D721Med (cell line): Measurements from ENCODE around the gene OSBPL9.
"Not testable (repeated sequence)": the region's sequence is repeated elsewhere in the genome, so short reads cannot be mapped to it uniquely, and the experiment has no call there.

Experiments
- DNase-seq: peaks from one replicate; pipeline ENCODE4 v3.0.0; 2011; ENCODE audit warnings: low spot score; ENCODE audit not compliant: insufficient read length
- FAIRE-seq: peaks from 2 replicates; lab custom pipeline; 2011; peaks lifted over from hg19 to GRCh38; lab: Jason Lieb, UNC
- CTCF ChIP-seq: IDR thresholded peaks from 2 replicates; pipeline ENCODE4 v1.5.1; 2012; ENCODE audit warnings: mild to moderate bottlenecking, control low read depth; ENCODE audit not compliant: insufficient read depth; ENCODE audit errors: missing control alignments

OSBPL9 gene

GRCh38 chr1:51729156-51729823 lies 112.4 kb downstream of the OSBPL9 start:
- TF ChIP-seq CTCF, result no peak
- DNase-seq (peak; percentile 82), FAIRE-seq (no peak)

DNA sequence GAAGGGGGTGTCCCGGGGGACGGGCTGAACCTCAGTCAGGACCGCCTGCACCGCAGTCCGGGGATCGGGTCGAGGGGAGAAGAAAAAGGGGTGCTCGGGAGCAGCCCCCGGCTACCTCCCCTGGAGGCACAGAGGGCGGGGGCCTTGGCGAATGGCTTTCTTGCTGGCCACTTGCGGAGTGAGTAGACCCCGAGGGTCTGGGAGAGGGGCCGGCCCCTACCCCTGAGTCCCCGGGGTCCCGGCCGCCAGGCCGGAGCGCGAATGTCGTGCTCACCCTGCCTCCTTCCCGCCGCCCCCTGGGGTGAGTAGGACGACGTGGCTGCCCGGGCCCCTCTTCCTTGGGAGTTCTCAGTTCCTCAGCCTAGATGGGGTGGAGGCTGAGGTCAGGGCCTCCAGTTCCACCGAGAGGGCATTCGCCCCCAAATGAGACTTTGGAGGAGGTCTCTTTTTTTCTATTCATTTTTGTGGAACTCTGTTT lies 113.0 kb downstream of the OSBPL9 start:
- TF ChIP-seq CTCF, result no peak
- no peak for FAIRE-seq
- DNase-seq, result no peak

GRCh38 chr1:51731998-51732397 lies 115.1 kb downstream of the OSBPL9 start:
- FAIRE-seq (no peak), DNase-seq (no peak)
- no peak for TF ChIP-seq CTCF

DNA sequence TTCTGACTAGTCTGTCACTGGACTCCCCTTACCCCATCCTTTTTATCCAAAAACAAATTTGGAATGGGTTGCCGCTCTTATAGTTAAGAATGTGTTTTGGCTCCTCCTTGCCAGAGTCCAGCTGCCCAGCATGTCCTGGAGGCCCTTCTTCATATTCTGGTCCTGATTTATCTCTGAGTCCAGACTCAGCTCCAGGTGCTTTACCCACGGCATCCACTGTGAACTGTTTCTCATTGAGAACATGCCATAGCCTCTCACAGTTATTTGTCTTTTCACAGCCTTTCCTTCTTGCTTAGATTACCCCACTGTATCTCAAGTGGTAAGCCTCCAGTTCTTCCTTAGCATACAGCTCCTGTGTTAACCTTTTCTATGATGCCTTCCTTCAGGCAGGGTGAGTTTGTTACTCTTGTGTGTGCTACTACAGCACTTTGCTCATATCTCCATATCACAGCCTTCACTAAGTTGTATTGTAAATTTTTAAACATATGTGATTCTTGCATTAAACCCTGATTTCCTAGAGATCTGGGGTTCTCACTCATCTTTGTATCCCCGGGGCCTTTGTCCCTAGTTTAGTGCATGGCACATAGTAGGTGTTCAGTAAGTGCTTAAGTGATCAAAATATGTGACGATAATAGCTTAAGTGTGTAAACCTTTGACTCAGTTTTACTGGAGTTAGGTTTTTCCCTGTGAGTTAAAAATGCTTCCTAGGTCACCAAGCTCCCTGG lies 116.0 kb downstream of the OSBPL9 start:
- FAIRE-seq, result no peak
- TF ChIP-seq CTCF, result no peak
- no peak for DNase-seq

DNA sequence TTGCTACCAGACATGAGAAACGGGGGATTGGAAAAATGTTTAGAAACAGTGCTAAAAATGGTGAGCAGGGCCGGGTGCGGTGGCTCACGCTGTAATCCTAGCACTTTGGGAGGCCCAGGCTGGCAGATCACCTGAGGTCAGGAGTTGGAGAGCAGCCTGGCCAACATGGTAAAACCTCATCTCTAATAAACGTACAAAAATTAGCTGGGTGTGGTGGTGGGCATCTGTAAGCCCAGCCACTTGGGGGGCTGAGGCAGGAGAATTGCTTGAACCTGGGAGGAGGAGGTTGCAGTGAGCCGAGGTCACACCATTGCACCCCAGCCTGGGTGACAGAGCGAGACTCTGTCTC lies 116.5 kb downstream of the OSBPL9 start:
- FAIRE-seq, DNase-seq: not testable (repeated sequence)

GRCh38 chr1:51733793-51734522 lies 117.1 kb downstream of the OSBPL9 start:
- no peak for TF ChIP-seq CTCF
- no peak for DNase-seq
- no peak for FAIRE-seq

GRCh38 chr1:51734896-51735745 lies 118.2 kb downstream of the OSBPL9 start:
- no peak for TF ChIP-seq CTCF
- DNase-seq (no peak), FAIRE-seq (no peak)
